Loucy (cell line): ENCODE data around the gene MEST.

ENCODE experiments used
- H2AFZ ChIP-seq: fragments of 200-600 bp; sonication (generic); 2 replicates; pipeline ENCODE4 v1.6.0; 2016; ENCODE audit warnings: antibody characterized with exemption, mild to moderate bottlenecking, low read length, moderate library complexity
- H3F3A ChIP-seq: fragments of 200-600 bp; 2 replicates; pipeline ENCODE4 v1.6.0; 2016; ENCODE audit warnings: antibody characterized with exemption, low read depth, mild to moderate bottlenecking
- H3K27me3 ChIP-seq: fragments of 200-600 bp; sonication (generic); 2 replicates; pipeline ENCODE4 v1.6.1; 2014; ENCODE audit warnings: low read length, mild to moderate bottlenecking; ENCODE audit not compliant: insufficient read depth, poor library complexity, severe bottlenecking
- H3K36me3 ChIP-seq: fragments of 200-600 bp; sonication (generic); 2 replicates; pipeline ENCODE4 v1.6.1; 2016; ENCODE audit warnings: low read length; ENCODE audit not compliant: insufficient read depth
- H3K4me1 ChIP-seq: fragments of 200-600 bp; sonication (generic); 2 replicates; pipeline ENCODE4 v1.5.1; 2014; ENCODE audit warnings: low read length, mild to moderate bottlenecking; ENCODE audit not compliant: insufficient read depth, poor library complexity, severe bottlenecking
- H3K4me2 ChIP-seq: fragments of 200-600 bp; sonication (generic); 2 replicates; pipeline ENCODE4 v1.6.0; 2014; ENCODE audit warnings: antibody characterized with exemption, low read length, low read depth, mild to moderate bottlenecking; ENCODE audit not compliant: poor library complexity, severe bottlenecking
- H3K4me3 ChIP-seq: fragments of 200-600 bp; sonication (generic); 2 replicates; pipeline ENCODE4 v1.5.1; 2014; ENCODE audit warnings: low read length, mild to moderate bottlenecking, mixed read lengths; ENCODE audit not compliant: poor library complexity, severe bottlenecking
- H3K79me2 ChIP-seq: fragments of 200-600 bp; sonication (generic); 2 replicates; pipeline ENCODE4 v1.6.1; 2014; ENCODE audit warnings: low read length; ENCODE audit not compliant: insufficient read depth
- H3K9ac ChIP-seq: fragments of 200-600 bp; sonication (generic); 2 replicates; pipeline ENCODE4 v1.6.0; 2014; ENCODE audit warnings: mild to moderate bottlenecking, low read depth, low read length, moderate library complexity; ENCODE audit not compliant: poor library complexity, severe bottlenecking
- H3K9me2 ChIP-seq: fragments of 200-600 bp; sonication (generic); replicated peaks from 2 replicates; pipeline ENCODE4 v1.6.1; 2016; ENCODE audit warnings: low read depth, low read length, mixed read lengths
- H3K9me3 ChIP-seq: fragments of 200-600 bp; sonication (generic); 2 replicates; pipeline ENCODE4 v1.6.1; 2014; ENCODE audit warnings: mild to moderate bottlenecking, antibody characterized with exemption, low read length, low read depth; ENCODE audit not compliant: insufficient read depth
- H4K20me1 ChIP-seq: fragments of 200-600 bp; sonication (generic); 2 replicates; pipeline ENCODE4 v1.6.0; 2014; ENCODE audit warnings: antibody characterized with exemption, low read length, mild to moderate bottlenecking; ENCODE audit not compliant: insufficient read depth, poor library complexity, severe bottlenecking
- CTCF ChIP-seq: fragments of 200-600 bp; sonication (generic); conservative IDR thresholded peaks from 2 replicates; pipeline ENCODE4 v1.5.1; 2014; ENCODE audit warnings: mild to moderate bottlenecking, antibody characterized with exemption, low read length
- EZH2phosphoT487 ChIP-seq: fragments of 200-600 bp; IDR thresholded peaks from 2 replicates; pipeline ENCODE4 v1.6.1; 2018; ENCODE audit warnings: antibody characterized with exemption, mild to moderate bottlenecking, moderate library complexity, borderline replicate concordance

The MEST gene

GRCh38 chr7:130489140-130489983 is 2.5 kb upstream of the MEST start:
- Histone ChIP-seq H3K9me2 (no peaks in the 10 kb centered on the region), H3K9me3 (no peaks in the 10 kb centered on the region; the same call in 1 of the 2 replicates), H4K20me1 (no peaks in the 10 kb centered on the region), H3K27me3 (no peaks in the 10 kb centered on the region), H3F3A (no peaks in the 10 kb centered on the region), H3K4me1 (peaks cover 28% of the 10 kb centered on the region), H3K4me3 (no peak overlapping the region), H3K79me2 (peaks cover 50% of the 10 kb centered on the region), H3K4me2 (peak overlapping the region; percentile 87), H2AFZ (no peak overlapping the region), H3K9ac (no peak overlapping the region), H3K36me3 (no peaks in the 10 kb centered on the region)
- no peak for TF ChIP-seq CTCF
- no peak for TF ChIP-seq EZH2phosphoT487

- H3K9me2 ChIP-seq: no peaks in the 10 kb centered on the region
- no peaks in the 10 kb centered on the region for H3K27me3 ChIP-seq
- H4K20me1 ChIP-seq: no peaks in the 10 kb centered on the region
- no peak overlapping the region for H3K4me2 ChIP-seq
- no peak overlapping the region for H3K9ac ChIP-seq
- no peak overlapping the region for H2AFZ ChIP-seq
- H3F3A ChIP-seq: no peaks in the 10 kb centered on the region
- H3K79me2 ChIP-seq: peaks cover 52% of the 10 kb centered on the region
- TF ChIP-seq CTCF: no peak
- no peak for TF ChIP-seq EZH2phosphoT487
- H3K9me3 ChIP-seq: no peaks in the 10 kb centered on the region; the same call in 1 of the 2 replicates
- peaks cover 28% of the 10 kb centered on the region for H3K4me1 ChIP-seq
- H3K4me3 ChIP-seq: no peak overlapping the region
- H3K36me3 ChIP-seq: no peaks in the 10 kb centered on the region
Observed at GRCh38 chr7:130490311-130490791, 1.5 kb upstream of the MEST start.

GRCh38 chr7:130490888-130491804 is 739 bp upstream of the MEST start:
- H3K79me2 ChIP-seq: peaks cover 52% of the 10 kb centered on the region

More at GRCh38 chr7:130490888-130491804, 739 bp upstream of the MEST start:
- no peak overlapping the region for H3K4me3 ChIP-seq
- no peak overlapping the region for H3K4me2 ChIP-seq
- H3K9me3 ChIP-seq: no peaks in the 10 kb centered on the region; the same call in 1 of the 2 replicates
- H3K36me3 ChIP-seq: 0 out of 2 replicates have a peak, but pooled peaks cover under 1% of the 10 kb centered on the region
- no peak overlapping the region for H2AFZ ChIP-seq
- H3K9ac ChIP-seq: no peak overlapping the region
- no peaks in the 10 kb centered on the region for H4K20me1 ChIP-seq
- no peaks in the 10 kb centered on the region for H3K9me2 ChIP-seq
- no peaks in the 10 kb centered on the region for H3F3A ChIP-seq
- no peaks in the 10 kb centered on the region for H3K27me3 ChIP-seq
- H3K4me1 ChIP-seq: peaks cover 28% of the 10 kb centered on the region
- no peak for TF ChIP-seq CTCF
- TF ChIP-seq EZH2phosphoT487: no peak
